Activated effector memory CD4-positive, alpha-beta T cell treated with anti-CD3 and anti-CD28 coated beads, Interleukin-2, amount 50 U/mL, for 16 hours (primary cell): ENCODE data around the gene TEDC1.
"Not testable (repeated sequence)": the region's sequence is repeated elsewhere in the genome, so short reads cannot be mapped to it uniquely, and the experiment has no call there.

Experiments
- DNase-seq: peaks from one replicate; pipeline ENCODE4 v3.0.0-alpha.2; 2020

TEDC1 gene

DNA sequence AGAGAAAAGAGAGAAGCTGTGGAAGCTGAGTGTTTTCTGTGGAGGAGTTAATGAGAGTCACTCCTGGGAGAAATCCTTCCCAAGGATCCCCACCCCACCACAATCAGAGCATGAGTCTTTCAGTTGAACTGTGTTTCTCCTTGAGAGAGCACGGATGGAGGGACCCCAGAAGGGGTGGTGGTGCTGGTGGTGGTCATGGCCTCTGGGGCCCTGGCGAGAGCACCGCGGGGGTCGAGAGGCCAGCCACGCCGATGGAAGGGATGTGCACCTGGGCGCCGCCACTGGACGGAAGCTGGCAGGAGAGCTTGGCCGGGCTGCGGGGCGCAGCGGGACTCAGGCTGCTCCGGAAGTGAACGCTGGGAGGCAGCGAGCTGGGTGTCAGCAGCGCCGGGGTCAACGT is 55.4 kb downstream of the TEDC1 start:
- not testable (repeated sequence) for DNase-seq

DNA sequence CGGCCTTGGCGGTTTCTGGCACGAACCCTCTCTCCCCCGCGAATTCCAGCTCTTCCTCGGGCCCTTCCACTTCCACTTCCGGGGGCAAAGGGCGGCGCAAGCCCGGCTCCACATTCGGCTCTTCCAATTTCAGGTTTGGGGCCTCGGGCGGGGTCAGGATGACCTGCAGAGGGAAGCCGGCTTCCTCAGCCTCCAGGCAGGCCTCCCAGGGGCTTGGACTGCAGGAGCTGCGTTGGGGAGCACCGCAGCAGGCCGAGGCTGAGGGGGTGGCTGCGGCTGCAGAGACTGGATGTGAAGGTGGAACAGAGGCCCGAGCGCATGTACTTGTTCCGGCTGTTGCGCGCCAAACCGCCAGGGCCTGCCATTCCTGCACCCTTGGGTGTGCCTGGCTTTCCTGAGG is 56.0 kb downstream of the TEDC1 start:
- not testable (repeated sequence) for DNase-seq

DNA sequence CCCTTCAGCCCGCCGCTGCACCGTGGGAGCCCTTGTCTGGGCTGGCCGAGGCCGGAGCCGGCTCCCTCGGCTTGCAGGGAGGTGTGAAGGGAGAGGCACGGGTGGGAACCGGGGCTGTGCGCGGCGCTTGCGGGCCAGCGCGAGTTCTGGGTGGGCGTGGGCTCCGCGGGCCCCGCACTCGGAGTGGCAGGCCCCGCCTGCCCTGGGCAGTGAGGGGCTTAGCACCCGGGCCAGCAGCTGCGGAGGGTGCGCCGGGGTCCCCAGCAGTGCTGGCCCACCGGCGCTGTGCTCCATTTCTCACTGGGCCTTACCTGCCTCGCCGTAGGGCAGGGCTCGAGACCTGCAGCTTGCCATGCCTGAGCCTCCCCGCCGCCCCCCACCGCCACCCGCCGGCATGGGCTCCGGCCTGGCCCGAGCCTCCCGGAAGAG is 56.7 kb downstream of the TEDC1 start:
- no peak for DNase-seq
